SK-N-SH treated with all-trans-retinoic acid at 6 μM for 48 hours (cell line): ENCODE data around the gene TSPAN9.

Source experiments
- ARNTL ChIP-seq: fragments of 450-650 bp; formaldehyde crosslinking; IDR thresholded peaks from 2 replicates; pipeline ENCODE4 v1.5.0; 2020; ENCODE audit warnings: low read depth, mild to moderate bottlenecking, moderate library complexity, borderline replicate concordance
- CREB5 ChIP-seq: fragments of 250-450 bp; sonication (Bioruptor Pico); IDR thresholded peaks from 2 replicates; pipeline ENCODE4 v1.5.1; 2020; ENCODE audit warnings: low read depth, mild to moderate bottlenecking, moderate library complexity
- ESRRG ChIP-seq: fragments of 250-450 bp; sonication (Bioruptor Pico); IDR thresholded peaks from 2 replicates; pipeline ENCODE4 v1.6.1; 2021; ENCODE audit warnings: mild to moderate bottlenecking
- GLIS3 ChIP-seq: fragments of 250-450 bp; sonication (Bioruptor Pico); IDR thresholded peaks from 2 replicates; pipeline ENCODE4 v1.5.0; 2020; ENCODE audit warnings: mild to moderate bottlenecking, moderate library complexity
- PATZ1 ChIP-seq: fragments of 250-450 bp; sonication (Bioruptor Pico); IDR thresholded peaks from 2 replicates; pipeline ENCODE4 v1.8.0; 2020; ENCODE audit warnings: mild to moderate bottlenecking, moderate library complexity, borderline replicate concordance
- ZFP3 ChIP-seq: fragments of 250-450 bp; sonication (Bioruptor Pico); IDR thresholded peaks from 2 replicates; pipeline ENCODE4 v1.5.0; 2020; ENCODE audit warnings: mild to moderate bottlenecking, moderate library complexity
- ZFP30 ChIP-seq: fragments of 450-650 bp; formaldehyde crosslinking; IDR thresholded peaks from 2 replicates; pipeline ENCODE4 v1.5.0; 2022; ENCODE audit warnings: mild to moderate bottlenecking, moderate library complexity
- TF ChIP-seq, protein P1 (sequence below): fragments of 250-450 bp; sonication (Bioruptor Pico); IDR thresholded peaks from 2 replicates; pipeline ENCODE4 v1.5.0; 2020; ENCODE audit warnings: mild to moderate bottlenecking, moderate library complexity

- TF ChIP-seq ZFP30 (CRISPR knock-in tag) (no peak), CREB5 (CRISPR knock-in tag) (no peak), ARNTL (no peak), PATZ1 (CRISPR knock-in tag) (no peak), ESRRG (CRISPR knock-in tag) (no peak), GLIS3 (CRISPR knock-in tag) (no peak), ZFP3 (CRISPR knock-in tag) (no peak)
- TF ChIP-seq, protein P1, sequence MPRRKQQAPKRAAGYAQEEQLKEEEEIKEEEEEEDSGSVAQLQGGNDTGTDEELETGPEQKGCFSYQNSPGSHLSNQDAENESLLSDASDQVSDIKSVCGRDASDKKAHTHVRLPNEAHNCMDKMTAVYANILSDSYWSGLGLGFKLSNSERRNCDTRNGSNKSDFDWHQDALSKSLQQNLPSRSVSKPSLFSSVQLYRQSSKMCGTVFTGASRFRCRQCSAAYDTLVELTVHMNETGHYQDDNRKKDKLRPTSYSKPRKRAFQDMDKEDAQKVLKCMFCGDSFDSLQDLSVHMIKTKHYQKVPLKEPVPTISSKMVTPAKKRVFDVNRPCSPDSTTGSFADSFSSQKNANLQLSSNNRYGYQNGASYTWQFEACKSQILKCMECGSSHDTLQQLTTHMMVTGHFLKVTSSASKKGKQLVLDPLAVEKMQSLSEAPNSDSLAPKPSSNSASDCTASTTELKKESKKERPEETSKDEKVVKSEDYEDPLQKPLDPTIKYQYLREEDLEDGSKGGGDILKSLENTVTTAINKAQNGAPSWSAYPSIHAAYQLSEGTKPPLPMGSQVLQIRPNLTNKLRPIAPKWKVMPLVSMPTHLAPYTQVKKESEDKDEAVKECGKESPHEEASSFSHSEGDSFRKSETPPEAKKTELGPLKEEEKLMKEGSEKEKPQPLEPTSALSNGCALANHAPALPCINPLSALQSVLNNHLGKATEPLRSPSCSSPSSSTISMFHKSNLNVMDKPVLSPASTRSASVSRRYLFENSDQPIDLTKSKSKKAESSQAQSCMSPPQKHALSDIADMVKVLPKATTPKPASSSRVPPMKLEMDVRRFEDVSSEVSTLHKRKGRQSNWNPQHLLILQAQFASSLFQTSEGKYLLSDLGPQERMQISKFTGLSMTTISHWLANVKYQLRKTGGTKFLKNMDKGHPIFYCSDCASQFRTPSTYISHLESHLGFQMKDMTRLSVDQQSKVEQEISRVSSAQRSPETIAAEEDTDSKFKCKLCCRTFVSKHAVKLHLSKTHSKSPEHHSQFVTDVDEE (CRISPR knock-in tag) = no peak
Observed at GRCh38 chr12:3257411-3257810, 180.2 kb downstream of the TSPAN9 start.
